ENCODE results near the gene PHLPP1. TPM values are rescaled to one million over a fixed set of nuclear protein-coding genes. Genes with fewer than 3 reads are reported as not detected.

PHLPP1 gene
- total RNA-seq, 1 experiment from 2014 or later: 39.9 TPM

DNA sequence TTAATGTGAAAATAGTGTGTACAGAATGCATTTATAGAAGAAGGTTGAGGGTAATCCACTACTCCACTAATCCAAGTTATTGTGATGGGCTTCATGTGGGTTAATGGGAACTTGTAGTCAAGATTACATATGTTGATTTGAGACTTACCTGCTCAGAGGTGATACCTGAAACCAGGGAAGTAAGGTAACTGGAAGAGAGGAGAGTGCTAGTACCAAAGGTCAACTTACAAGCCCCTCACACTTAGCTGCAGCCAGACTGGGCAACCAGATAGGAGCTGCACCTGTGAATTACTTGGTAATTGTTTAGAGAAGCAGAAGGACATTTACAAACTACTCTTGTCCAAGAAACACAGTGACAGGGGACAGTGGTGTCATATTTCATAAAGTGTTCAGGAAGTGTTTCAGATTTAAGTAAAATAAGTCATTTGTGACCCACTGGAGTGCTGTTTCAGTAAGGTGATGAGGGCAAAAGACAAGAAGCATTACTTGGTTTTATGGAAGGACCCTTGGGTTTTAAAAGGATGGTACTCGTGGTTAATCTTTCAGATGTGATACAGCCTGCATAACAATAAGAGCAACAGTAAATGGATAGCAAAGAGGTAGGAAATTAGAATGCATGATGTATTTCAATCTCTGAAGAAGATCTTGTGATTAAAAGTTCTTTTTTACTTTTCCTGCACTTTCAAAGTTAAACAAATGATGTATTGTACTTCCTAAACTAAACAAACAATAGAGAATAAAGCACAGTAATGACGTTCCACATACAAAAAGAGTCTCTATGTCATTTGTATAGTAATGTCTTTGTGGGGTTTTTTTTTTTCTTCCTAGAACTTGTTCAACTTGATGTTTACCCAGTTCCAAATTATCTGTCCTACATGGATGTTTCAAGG, 189.3 kb downstream of the PHLPP1 start:
- Mint-ChIP-seq H3K36me3 (ENCODE audit: insufficient read depth in 1 of 3, low read depth in 3 of 3) (peaks cover 26 to 34% (median 28%) of the 10 kb centered on the region in 3 experiments; a peak in 6 of 7 replicates), H3K27me3 (ENCODE audit: low read depth) (no peaks in the 10 kb centered on the region), H3K9me3 (no peaks in the 10 kb centered on the region), H3K27ac (peak overlapping the region in 1 of 3 experiments; percentile 10; a peak in 2 of 7 replicates), H3K4me1 (peaks cover 12 to 15% of the 10 kb centered on the region in 2 experiments), H3K4me3 (no peak overlapping the region)
- H2AK5ac ChIP-seq (ENCODE audit: insufficient read length, low read length): no peak overlapping the region
- no peaks in the 10 kb centered on the region for H4K20me1 ChIP-seq (ENCODE audit: control insufficient read depth, insufficient read depth, insufficient read length)
- no peak overlapping the region for H3K4me2 ChIP-seq (ENCODE audit: insufficient read depth, insufficient read length, low read length)
- no peak overlapping the region for H2BK120ac ChIP-seq (ENCODE audit: low read depth, low read length, poor library complexity, severe bottlenecking)
- no peak overlapping the region for H2BK12ac ChIP-seq (ENCODE audit: insufficient read length, low read depth, low read length)
- no peak overlapping the region for H2BK15ac ChIP-seq (ENCODE audit: low read depth, low read length)
- H2BK20ac ChIP-seq (ENCODE audit: low read depth, low read length, poor library complexity, severe bottlenecking): no peak overlapping the region
- H3K14ac ChIP-seq (ENCODE audit: insufficient read depth, low read length): no peak overlapping the region
- no peak overlapping the region for H4K5ac ChIP-seq (ENCODE audit: insufficient read length, low read depth, low read length)
- no peaks in the 10 kb centered on the region; the same call in 1 of the 2 replicates for H3K4me1 ChIP-seq (ENCODE audit: insufficient read depth, low read length)
- no peak overlapping the region for H3K23ac ChIP-seq (ENCODE audit: insufficient read length, low read depth, low read length)
- H3K27ac ChIP-seq (ENCODE audit: insufficient read length, low read depth, low read length): no peak overlapping the region
- no peak overlapping the region for H4K91ac ChIP-seq (ENCODE audit: insufficient read length, low read depth, low read length)
- no peak overlapping the region for H4K8ac ChIP-seq (replicated peaks; ENCODE audit: insufficient read length, low read depth, low read length)
- H3T11ph ChIP-seq (ENCODE audit: low read length): no peak overlapping the region
- no peak overlapping the region for H2BK5ac ChIP-seq (ENCODE audit: insufficient read length, low read length)
- no peak overlapping the region for H2AFZ ChIP-seq (ENCODE audit: low read length)
- H3K23me2 ChIP-seq (ENCODE audit: insufficient read length, low read depth, low read length, poor library complexity, severe bottlenecking): no peaks in the 10 kb centered on the region
- no peak overlapping the region for H3K4ac ChIP-seq (ENCODE audit: low read depth, low read length)
- TF ChIP-seq, protein P1, sequence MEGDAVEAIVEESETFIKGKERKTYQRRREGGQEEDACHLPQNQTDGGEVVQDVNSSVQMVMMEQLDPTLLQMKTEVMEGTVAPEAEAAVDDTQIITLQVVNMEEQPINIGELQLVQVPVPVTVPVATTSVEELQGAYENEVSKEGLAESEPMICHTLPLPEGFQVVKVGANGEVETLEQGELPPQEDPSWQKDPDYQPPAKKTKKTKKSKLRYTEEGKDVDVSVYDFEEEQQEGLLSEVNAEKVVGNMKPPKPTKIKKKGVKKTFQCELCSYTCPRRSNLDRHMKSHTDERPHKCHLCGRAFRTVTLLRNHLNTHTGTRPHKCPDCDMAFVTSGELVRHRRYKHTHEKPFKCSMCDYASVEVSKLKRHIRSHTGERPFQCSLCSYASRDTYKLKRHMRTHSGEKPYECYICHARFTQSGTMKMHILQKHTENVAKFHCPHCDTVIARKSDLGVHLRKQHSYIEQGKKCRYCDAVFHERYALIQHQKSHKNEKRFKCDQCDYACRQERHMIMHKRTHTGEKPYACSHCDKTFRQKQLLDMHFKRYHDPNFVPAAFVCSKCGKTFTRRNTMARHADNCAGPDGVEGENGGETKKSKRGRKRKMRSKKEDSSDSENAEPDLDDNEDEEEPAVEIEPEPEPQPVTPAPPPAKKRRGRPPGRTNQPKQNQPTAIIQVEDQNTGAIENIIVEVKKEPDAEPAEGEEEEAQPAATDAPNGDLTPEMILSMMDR (conservative IDR thresholded peaks at IDR 0.05): no peak
- no peaks in the 10 kb centered on the region for H3K9me3 ChIP-seq (ENCODE audit: control insufficient read depth, low read depth, low read length)
- no peaks in the 10 kb centered on the region for H3K79me2 ChIP-seq (ENCODE audit: insufficient read depth, low read length)
- H3K18ac ChIP-seq (ENCODE audit: insufficient read length, low read depth, low read length): no peak overlapping the region
- no peaks in the 10 kb centered on the region for H3K27me3 ChIP-seq (ENCODE audit: insufficient read depth, low read length)
- no peaks in the 10 kb centered on the region for H3K79me1 ChIP-seq (ENCODE audit: insufficient read depth, low read depth, low read length, poor library complexity, severe bottlenecking)
- H3K9ac ChIP-seq (ENCODE audit: extremely low read depth, insufficient read length, low read length): no peak overlapping the region
- no CpG with 5 or more reads among the region's 2 CpGs for WGBS (ENCODE audit: extremely low coverage, insufficient read length, low lambda C conversion rate)
- no peak for DNase-seq
- no peak overlapping the region for H3K56ac ChIP-seq (ENCODE audit: insufficient read length, low read depth, low read length)

All from H9 (cell line).